Inflammatory macrophage (primary cell): ENCODE results near the gene NUP107.
A peak's percentile ranks its signal among the peaks of the same experiment; 100 is the strongest.

Source experiments
- DNase-seq, 2 donors: peaks; one replicate each; pipeline ENCODE4 v3.0.0-alpha.2; 2020 to 2022

NUP107 gene

GRCh38 chr12:68775121-68775630, 88.4 kb downstream of the NUP107 start:
- no peak for DNase-seq

- DNase-seq: no peak
These were observed 90.3 kb downstream of the NUP107 start for GRCh38 chr12:68776976-68777610.

GRCh38 chr12:68779280-68779679, 92.5 kb downstream of the NUP107 start:
- no peak for DNase-seq

- DNase-seq: no peak
These were observed 94.0 kb downstream of the NUP107 start for GRCh38 chr12:68780731-68781130.

GRCh38 chr12:68781728-68782127, 95.0 kb downstream of the NUP107 start:
- DNase-seq: no peak

GRCh38 chr12:68784015-68784414, 97.2 kb downstream of the NUP107 start:
- peak; percentile 91 to 92 for DNase-seq

- peak; percentile 84 to 91 for DNase-seq
These were observed 98.6 kb downstream of the NUP107 start for GRCh38 chr12:68785358-68785757.

- DNase-seq: no peak
These were observed 99.0 kb downstream of the NUP107 start for GRCh38 chr12:68785823-68786222.

GRCh38 chr12:68786929-68787328, 100.2 kb downstream of the NUP107 start:
- peak in 1 of 2 donors; percentile 30 for DNase-seq

GRCh38 chr12:68788554-68789143, 101.9 kb downstream of the NUP107 start:
- no peak for DNase-seq

- peak in 1 of 2 donors; percentile 21 for DNase-seq
These were observed 102.5 kb downstream of the NUP107 start for GRCh38 chr12:68789144-68789878.

GRCh38 chr12:68790081-68790951, 103.5 kb downstream of the NUP107 start:
- no peak for DNase-seq

- no peak for DNase-seq
These were observed 104.1 kb downstream of the NUP107 start for GRCh38 chr12:68790952-68791234.

- no peak for DNase-seq
These were observed 105.2 kb downstream of the NUP107 start for GRCh38 chr12:68791897-68792481.

- DNase-seq: peak; percentile 63 to 85
These were observed 106.2 kb downstream of the NUP107 start for GRCh38 chr12:68792952-68793351.

- DNase-seq: no peak
These were observed 106.7 kb downstream of the NUP107 start for GRCh38 chr12:68793436-68793835.

- DNase-seq: no peak
These were observed 107.3 kb downstream of the NUP107 start for GRCh38 chr12:68793975-68794652.

- no peak for DNase-seq
These were observed 108.0 kb downstream of the NUP107 start for GRCh38 chr12:68794653-68795251.
